ENCODE data around the gene SETX.

The SETX gene

GRCh38 chr9:132348676-132349075, 6.1 kb downstream of the SETX start:
- Histone ChIP-seq H3K9me3 (ENCODE audit: control insufficient read depth, insufficient read depth, low read length) (no peaks in the 10 kb centered on the region), H3K4me1 (ENCODE audit: control insufficient read depth, insufficient read depth, low read length) (peaks cover 3% of the 10 kb centered on the region), H3K27me3 (ENCODE audit: control insufficient read depth, insufficient read depth, low read length) (no peaks in the 10 kb centered on the region), H3K9ac (ENCODE audit: low read depth, low read length) (no peak overlapping the region), H3K36me3 (ENCODE audit: control insufficient read depth, insufficient read depth, low read length) (peaks cover 39% of the 10 kb centered on the region), H3K4me3 (ENCODE audit: low read depth, low read length) (no peak overlapping the region)

DNA sequence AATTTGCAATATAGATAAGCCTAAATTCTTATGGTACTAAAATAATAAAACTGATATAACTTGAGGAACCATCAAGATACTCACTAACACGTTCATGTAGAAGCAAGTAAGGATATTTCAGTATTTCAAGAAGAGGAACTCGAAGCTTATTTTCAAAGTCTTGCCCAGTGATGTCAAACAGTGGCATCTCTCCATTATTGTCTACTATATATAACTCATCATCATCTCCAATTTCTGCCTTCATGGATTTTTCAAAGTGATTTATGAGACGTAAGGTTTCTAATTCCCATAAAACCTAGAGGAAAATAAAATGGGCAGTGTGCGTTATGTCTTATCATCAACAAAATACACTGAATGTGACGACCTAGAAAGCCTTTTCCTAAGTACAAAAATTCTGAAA, 8.6 kb downstream of the SETX start:
- H3K36me3 ChIP-seq (ENCODE audit: control insufficient read depth, insufficient read depth, low read length), result peaks cover 43% of the 10 kb centered on the region
- no peaks in the 10 kb centered on the region for H3K4me1 ChIP-seq (ENCODE audit: control insufficient read depth, insufficient read depth, low read length)
- no peak overlapping the region for H3K9ac ChIP-seq (ENCODE audit: low read depth, low read length)
- no peaks in the 10 kb centered on the region for H3K9me3 ChIP-seq (ENCODE audit: control insufficient read depth, insufficient read depth, low read length)
- no peak overlapping the region for H3K4me3 ChIP-seq (ENCODE audit: low read depth, low read length)
- H3K27me3 ChIP-seq (ENCODE audit: control insufficient read depth, insufficient read depth, low read length), result no peaks in the 10 kb centered on the region

DNA sequence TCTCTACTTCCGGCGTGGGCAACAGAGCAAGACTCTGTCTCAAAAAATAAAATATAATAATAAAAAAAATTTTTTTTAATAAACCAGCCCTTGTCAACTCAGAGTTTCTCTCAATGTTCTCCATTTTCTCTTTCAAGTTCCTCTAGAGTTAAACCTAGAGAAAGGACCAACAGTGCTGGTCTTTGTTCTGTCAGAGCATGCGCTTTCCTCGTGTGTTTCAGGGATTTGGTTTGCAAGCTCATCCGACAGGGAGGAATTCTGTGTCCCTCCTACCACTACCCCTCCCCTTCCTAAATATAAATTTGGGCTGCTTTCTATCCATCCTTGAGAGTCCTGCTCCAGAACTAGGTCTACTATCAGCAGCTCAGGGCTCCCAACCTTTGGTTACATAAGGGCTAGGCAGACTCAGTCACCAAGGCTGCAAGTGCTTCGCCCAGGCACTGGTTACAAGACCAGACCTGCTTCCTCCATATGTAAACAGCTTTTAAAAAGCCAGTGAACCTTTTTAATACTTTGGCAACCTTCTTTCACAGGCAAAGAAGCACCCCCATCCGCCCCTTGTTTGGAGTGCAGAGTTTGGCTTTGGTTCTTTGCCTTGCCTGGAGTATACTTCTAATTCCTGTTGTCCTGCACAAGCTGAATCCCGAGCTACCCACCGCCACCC, 13.5 kb downstream of the SETX start:
- Histone ChIP-seq H3K4me3 (ENCODE audit: low read depth, low read length) (no peak overlapping the region), H3K36me3 (ENCODE audit: control insufficient read depth, insufficient read depth, low read length) (peaks cover 41% of the 10 kb centered on the region), H3K9me3 (ENCODE audit: control insufficient read depth, insufficient read depth, low read length) (no peaks in the 10 kb centered on the region), H3K4me1 (ENCODE audit: control insufficient read depth, insufficient read depth, low read length) (no peaks in the 10 kb centered on the region), H3K9ac (ENCODE audit: low read depth, low read length) (no peak overlapping the region), H3K27me3 (ENCODE audit: control insufficient read depth, insufficient read depth, low read length) (no peaks in the 10 kb centered on the region)

DNA sequence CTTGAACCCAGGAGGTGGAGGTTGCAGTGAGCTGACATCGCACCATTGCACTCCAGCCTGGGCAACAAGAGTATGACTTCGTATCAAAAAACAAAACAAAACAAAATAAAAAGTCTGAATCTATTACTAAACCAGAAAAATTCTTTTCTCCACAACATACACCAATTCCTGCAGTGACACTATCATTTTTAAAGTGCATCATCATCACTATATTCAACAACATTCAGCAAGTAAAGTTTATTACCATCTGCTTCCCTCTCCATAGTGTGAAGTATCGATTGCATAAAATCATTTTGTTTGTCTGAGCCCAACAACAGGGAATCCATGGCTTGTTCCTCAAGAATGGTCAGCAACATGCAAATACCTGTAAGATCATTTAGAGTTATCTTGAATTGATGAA, 20.4 kb downstream of the SETX start:
- Histone ChIP-seq H3K4me1 (ENCODE audit: control insufficient read depth, insufficient read depth, low read length) (no peaks in the 10 kb centered on the region), H3K9me3 (ENCODE audit: control insufficient read depth, insufficient read depth, low read length) (no peaks in the 10 kb centered on the region), H3K4me3 (ENCODE audit: low read depth, low read length) (no peak overlapping the region), H3K9ac (ENCODE audit: low read depth, low read length) (no peak overlapping the region), H3K36me3 (ENCODE audit: control insufficient read depth, insufficient read depth, low read length) (peaks cover 13% of the 10 kb centered on the region), H3K27me3 (ENCODE audit: control insufficient read depth, insufficient read depth, low read length) (no peaks in the 10 kb centered on the region)

DNA sequence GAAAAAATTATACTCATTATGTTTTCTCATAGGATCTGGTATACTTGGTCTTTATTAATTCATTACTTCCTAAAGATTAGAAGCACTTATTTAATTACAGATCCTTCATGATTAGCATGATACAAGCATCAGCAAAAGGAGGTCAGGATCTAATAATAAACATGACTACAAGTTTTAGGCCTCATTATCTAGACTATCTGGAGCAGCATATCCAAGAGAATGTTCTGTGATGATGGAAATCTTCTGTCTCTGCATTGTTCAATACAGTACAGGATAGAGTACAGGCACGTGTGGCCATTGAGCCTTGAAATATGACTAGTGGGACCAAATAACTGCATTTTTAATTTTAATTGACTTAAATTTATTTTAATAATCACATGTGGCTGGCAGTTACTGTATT, 21.2 kb downstream of the SETX start:
- Histone ChIP-seq H3K9ac (ENCODE audit: low read depth, low read length) (no peak overlapping the region), H3K4me1 (ENCODE audit: control insufficient read depth, insufficient read depth, low read length) (no peaks in the 10 kb centered on the region), H3K9me3 (ENCODE audit: control insufficient read depth, insufficient read depth, low read length) (no peaks in the 10 kb centered on the region), H3K36me3 (ENCODE audit: control insufficient read depth, insufficient read depth, low read length) (peaks cover 13% of the 10 kb centered on the region), H3K4me3 (ENCODE audit: low read depth, low read length) (no peak overlapping the region), H3K27me3 (ENCODE audit: control insufficient read depth, insufficient read depth, low read length) (no peaks in the 10 kb centered on the region)

DNA sequence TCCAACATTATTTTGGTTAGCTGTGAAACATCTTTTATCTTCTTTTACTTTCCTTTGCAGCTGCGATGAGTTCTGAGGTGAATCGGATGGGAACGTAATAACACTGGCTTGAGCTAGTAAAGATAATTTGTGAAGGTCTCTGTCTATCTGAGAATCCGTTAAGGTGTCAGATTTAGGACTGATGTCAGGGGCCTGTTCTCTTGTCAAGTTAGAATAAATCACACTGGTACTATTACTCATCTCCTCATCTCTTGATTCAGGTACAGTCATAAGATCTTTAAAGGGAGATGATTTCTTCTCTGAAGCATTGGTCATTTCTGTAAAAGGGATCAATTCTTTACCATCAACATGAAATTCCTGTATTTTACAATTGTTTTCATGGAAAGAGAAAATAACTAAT, 26.2 kb downstream of the SETX start:
- H3K4me3 ChIP-seq (ENCODE audit: low read depth, low read length), result no peak overlapping the region
- peaks cover 24% of the 10 kb centered on the region for H3K36me3 ChIP-seq (ENCODE audit: control insufficient read depth, insufficient read depth, low read length)
- no peaks in the 10 kb centered on the region for H3K4me1 ChIP-seq (ENCODE audit: control insufficient read depth, insufficient read depth, low read length)
- H3K27me3 ChIP-seq (ENCODE audit: control insufficient read depth, insufficient read depth, low read length), result no peaks in the 10 kb centered on the region
- H3K9me3 ChIP-seq (ENCODE audit: control insufficient read depth, insufficient read depth, low read length), result no peaks in the 10 kb centered on the region
- no peak overlapping the region for H3K9ac ChIP-seq (ENCODE audit: low read depth, low read length)

DNA sequence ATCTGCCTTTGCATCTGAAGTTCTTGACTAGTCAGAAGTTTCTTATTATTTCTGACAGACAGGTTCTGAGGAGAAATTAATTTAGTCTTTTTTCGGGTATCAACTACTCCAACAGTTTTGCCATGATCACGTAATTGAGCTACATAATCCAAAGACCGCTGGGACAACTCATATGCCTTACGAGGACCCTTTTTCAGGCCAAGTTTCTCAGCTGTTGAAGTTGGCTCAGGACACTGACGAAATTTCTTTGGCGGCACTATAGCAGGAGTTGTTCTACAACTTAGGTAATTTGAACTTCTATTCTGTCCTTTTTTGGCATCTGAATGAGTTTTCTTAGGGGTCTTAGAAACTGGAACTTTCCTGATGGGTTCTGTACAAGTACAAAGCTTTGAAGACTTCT, 27.2 kb downstream of the SETX start:
- peaks cover 24% of the 10 kb centered on the region for H3K36me3 ChIP-seq (ENCODE audit: control insufficient read depth, insufficient read depth, low read length)
- H3K4me1 ChIP-seq (ENCODE audit: control insufficient read depth, insufficient read depth, low read length), result no peaks in the 10 kb centered on the region
- H3K9ac ChIP-seq (ENCODE audit: low read depth, low read length), result no peak overlapping the region
- H3K27me3 ChIP-seq (ENCODE audit: control insufficient read depth, insufficient read depth, low read length), result no peaks in the 10 kb centered on the region
- H3K9me3 ChIP-seq (ENCODE audit: control insufficient read depth, insufficient read depth, low read length), result no peaks in the 10 kb centered on the region
- no peak overlapping the region for H3K4me3 ChIP-seq (ENCODE audit: low read depth, low read length)

DNA sequence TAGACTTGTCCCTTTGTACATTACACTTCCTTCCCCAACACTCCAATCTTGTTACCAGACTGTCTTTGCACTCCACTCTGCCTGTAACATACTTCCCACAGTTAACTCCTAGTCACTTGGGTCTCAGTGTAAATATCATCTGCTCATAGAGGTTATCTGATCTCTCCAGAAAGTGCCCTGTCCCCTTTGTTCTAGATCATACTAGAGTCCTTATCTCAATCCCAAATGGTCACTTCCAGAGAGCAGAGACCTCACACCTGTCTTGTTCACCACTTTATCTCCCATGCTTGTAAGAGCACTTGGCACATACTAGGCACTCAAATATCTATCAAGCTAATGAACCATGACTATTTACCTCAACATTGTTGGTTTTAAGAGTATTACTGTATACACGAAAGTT, 30.4 kb downstream of the SETX start:
- no peaks in the 10 kb centered on the region for H3K9me3 ChIP-seq (ENCODE audit: control insufficient read depth, insufficient read depth, low read length)
- no peak overlapping the region for H3K9ac ChIP-seq (ENCODE audit: low read depth, low read length)
- H3K4me1 ChIP-seq (ENCODE audit: control insufficient read depth, insufficient read depth, low read length), result no peaks in the 10 kb centered on the region
- H3K4me3 ChIP-seq (ENCODE audit: low read depth, low read length), result no peak overlapping the region
- H3K36me3 ChIP-seq (ENCODE audit: control insufficient read depth, insufficient read depth, low read length), result peaks cover 18% of the 10 kb centered on the region
- H3K27me3 ChIP-seq (ENCODE audit: control insufficient read depth, insufficient read depth, low read length), result no peaks in the 10 kb centered on the region

DNA sequence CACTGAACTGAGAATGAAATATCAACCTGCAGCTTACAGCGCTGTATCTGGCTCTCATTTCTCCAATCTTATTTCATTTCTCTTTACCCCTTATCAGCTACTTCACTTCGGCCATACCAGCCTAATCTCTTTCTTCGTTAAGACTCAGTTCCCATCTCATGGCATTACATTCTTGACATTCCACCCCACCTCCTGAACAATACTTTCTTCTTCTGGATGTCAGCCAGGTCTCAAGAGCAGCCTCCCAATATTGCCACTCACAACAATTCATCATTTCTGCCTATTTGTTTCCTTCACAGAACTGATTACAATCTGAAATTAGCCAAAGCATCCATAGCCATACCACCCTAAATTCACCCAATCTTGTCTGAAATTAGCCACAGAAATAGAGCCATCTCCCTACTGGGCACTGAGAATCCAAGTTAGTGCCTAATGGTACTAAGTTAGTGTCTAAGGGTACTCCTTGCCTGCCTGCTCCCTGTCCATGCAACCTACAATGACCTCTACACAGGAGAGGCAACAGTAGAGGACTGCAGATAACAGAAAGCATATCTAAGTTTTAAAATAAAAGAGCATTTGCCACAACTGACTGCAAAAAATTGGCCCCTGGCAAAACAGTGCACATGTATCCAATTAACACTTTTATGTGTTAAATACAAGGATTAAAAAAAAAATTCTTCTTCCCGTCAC, 35.2 kb downstream of the SETX start:
- Histone ChIP-seq H3K36me3 (ENCODE audit: control insufficient read depth, insufficient read depth, low read length) (no peaks in the 10 kb centered on the region), H3K4me1 (ENCODE audit: control insufficient read depth, insufficient read depth, low read length) (no peaks in the 10 kb centered on the region), H3K4me3 (ENCODE audit: low read depth, low read length) (no peak overlapping the region), H3K9ac (ENCODE audit: low read depth, low read length) (no peak overlapping the region), H3K9me3 (ENCODE audit: control insufficient read depth, insufficient read depth, low read length) (no peaks in the 10 kb centered on the region), H3K27me3 (ENCODE audit: control insufficient read depth, insufficient read depth, low read length) (no peaks in the 10 kb centered on the region)

- Histone ChIP-seq H3K27me3 (ENCODE audit: control insufficient read depth, insufficient read depth, low read length) (no peaks in the 10 kb centered on the region), H3K4me3 (ENCODE audit: low read depth, low read length) (no peak overlapping the region), H3K9me3 (ENCODE audit: control insufficient read depth, insufficient read depth, low read length) (no peaks in the 10 kb centered on the region), H3K9ac (ENCODE audit: low read depth, low read length) (no peak overlapping the region), H3K36me3 (ENCODE audit: control insufficient read depth, insufficient read depth, low read length) (no peaks in the 10 kb centered on the region), H3K4me1 (ENCODE audit: control insufficient read depth, insufficient read depth, low read length) (no peaks in the 10 kb centered on the region)
Measured at GRCh38 chr9:132312873-132313272, 41.9 kb downstream of the SETX start.

DNA sequence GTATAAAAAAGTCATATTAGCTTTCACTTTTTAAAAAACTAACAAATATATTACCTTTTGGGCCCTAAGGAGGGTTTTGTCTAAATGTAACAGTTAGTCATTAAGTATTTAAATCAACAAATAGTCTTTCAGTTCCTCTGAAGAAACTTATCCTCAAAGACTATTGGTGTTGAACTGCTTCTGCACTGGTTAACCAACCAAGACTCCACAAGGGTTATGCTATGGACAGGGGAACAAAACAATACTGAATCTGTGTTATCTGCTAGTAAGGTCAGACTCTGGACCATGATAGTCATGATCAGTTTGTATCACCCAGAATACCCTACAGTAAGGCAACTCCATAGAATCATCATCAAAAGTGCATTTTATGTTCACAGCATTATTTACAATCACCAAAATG, 42.4 kb downstream of the SETX start:
- H3K27me3 ChIP-seq (ENCODE audit: control insufficient read depth, insufficient read depth, low read length), result no peaks in the 10 kb centered on the region
- H3K4me1 ChIP-seq (ENCODE audit: control insufficient read depth, insufficient read depth, low read length), result no peaks in the 10 kb centered on the region
- no peaks in the 10 kb centered on the region for H3K9me3 ChIP-seq (ENCODE audit: control insufficient read depth, insufficient read depth, low read length)
- H3K4me3 ChIP-seq (ENCODE audit: low read depth, low read length), result no peak overlapping the region
- no peaks in the 10 kb centered on the region for H3K36me3 ChIP-seq (ENCODE audit: control insufficient read depth, insufficient read depth, low read length)
- no peak overlapping the region for H3K9ac ChIP-seq (ENCODE audit: low read depth, low read length)

- Histone ChIP-seq H3K4me3 (ENCODE audit: low read depth, low read length) (no peak overlapping the region), H3K9me3 (ENCODE audit: control insufficient read depth, insufficient read depth, low read length) (no peaks in the 10 kb centered on the region), H3K36me3 (ENCODE audit: control insufficient read depth, insufficient read depth, low read length) (no peaks in the 10 kb centered on the region), H3K27me3 (ENCODE audit: control insufficient read depth, insufficient read depth, low read length) (no peaks in the 10 kb centered on the region), H3K4me1 (ENCODE audit: control insufficient read depth, insufficient read depth, low read length) (no peaks in the 10 kb centered on the region), H3K9ac (ENCODE audit: low read depth, low read length) (no peak overlapping the region)
Measured at GRCh38 chr9:132311978-132312377, 42.8 kb downstream of the SETX start.

Measured in iPS-15b (cell line).